Trophoblast cell (in vitro differentiated cells and primary cell): ENCODE data around the gene PTPN18.

ENCODE experiments used
- DNase-seq, 2 donors: peaks; one replicate each; pipeline ENCODE4 v3.0.0-alpha.2; 2016
- H2AFZ ChIP-seq: 2 replicates; pipeline ENCODE4 v1.6.1; 2013; ENCODE audit warnings: low read length, moderate library complexity, mild to moderate bottlenecking; ENCODE audit not compliant: insufficient read depth, poor library complexity
- H2AK5ac ChIP-seq: 2 replicates; pipeline ENCODE4 v1.6.1; 2013; ENCODE audit warnings: mild to moderate bottlenecking, low read length
- H2BK120ac ChIP-seq: 2 replicates; pipeline ENCODE4 v1.6.1; 2013; ENCODE audit warnings: low read length, mild to moderate bottlenecking, moderate library complexity; ENCODE audit not compliant: insufficient read depth, poor library complexity
- H2BK12ac ChIP-seq: 2 replicates; pipeline ENCODE4 v1.6.1; 2013; ENCODE audit warnings: mild to moderate bottlenecking, low read length, moderate library complexity
- H2BK5ac ChIP-seq: 2 replicates; pipeline ENCODE4 v1.6.1; 2013; ENCODE audit warnings: low read length, low read depth, moderate library complexity, mild to moderate bottlenecking; ENCODE audit not compliant: poor library complexity
- H3K14ac ChIP-seq: 2 replicates; pipeline ENCODE4 v1.6.1; 2013; ENCODE audit warnings: mild to moderate bottlenecking, low read length
- H3K18ac ChIP-seq: 2 replicates; pipeline ENCODE4 v1.6.1; 2013; ENCODE audit warnings: mild to moderate bottlenecking, low read length
- H3K23ac ChIP-seq: 2 replicates; pipeline ENCODE4 v1.6.1; 2013; ENCODE audit warnings: low read length
- H3K27ac ChIP-seq: 2 replicates; pipeline ENCODE4 v1.5.1; 2013; ENCODE audit warnings: low read depth, mild to moderate bottlenecking, inconsistent platforms, low read length, moderate library complexity
- H3K27me3 ChIP-seq: 2 replicates; pipeline ENCODE4 v1.6.1; 2013; ENCODE audit warnings: inconsistent platforms, mild to moderate bottlenecking, low read length, moderate library complexity; ENCODE audit not compliant: insufficient read depth
- H3K36me3 ChIP-seq, 2 experiments: 1 replicate in 1 of 2; 2 replicates in 1 of 2; pipeline ENCODE4 v1.6.1; 2013; ENCODE audit warnings: low read length in 2 of 2, mild to moderate bottlenecking in 2 of 2, moderate library complexity in 1 of 2; ENCODE audit not compliant: insufficient read depth in 2 of 2, control insufficient read depth in 1 of 2
- H3K4ac ChIP-seq: 2 replicates; pipeline ENCODE4 v1.6.1; 2013; ENCODE audit warnings: low read depth, mild to moderate bottlenecking, low read length, moderate library complexity
- H3K4me1 ChIP-seq, 2 experiments: 1 replicate in 1 of 2; 2 replicates in 1 of 2; pipeline ENCODE4 v1.6.1; 2013; ENCODE audit warnings: low read length in 2 of 2, mild to moderate bottlenecking in 2 of 2, moderate library complexity in 1 of 2; ENCODE audit not compliant: insufficient read depth in 2 of 2, control insufficient read depth in 1 of 2
- H3K4me2 ChIP-seq: 2 replicates; pipeline ENCODE4 v1.6.1; 2013; ENCODE audit warnings: inconsistent platforms, mild to moderate bottlenecking, low read length, moderate library complexity
- H3K4me3 ChIP-seq: 2 replicates; pipeline ENCODE4 v1.5.1; 2013; ENCODE audit warnings: mild to moderate bottlenecking, low read depth, low read length, inconsistent platforms
- H3K79me1 ChIP-seq: one replicate; pipeline ENCODE4 v1.6.1; 2013; ENCODE audit warnings: low read length
- H3K79me2 ChIP-seq: 2 replicates; pipeline ENCODE4 v1.6.1; 2013; ENCODE audit warnings: low read length, mild to moderate bottlenecking; ENCODE audit not compliant: control insufficient read depth, insufficient read depth, poor library complexity
- H3K9ac ChIP-seq: 2 replicates; pipeline ENCODE4 v1.6.1; 2013; ENCODE audit warnings: mild to moderate bottlenecking, low read length
- H3K9me3 ChIP-seq: 2 replicates; pipeline ENCODE4 v1.6.1; 2013; ENCODE audit warnings: low read depth, mild to moderate bottlenecking, control low read depth, inconsistent platforms, low read length; ENCODE audit not compliant: insufficient read depth
- H4K12ac ChIP-seq: 2 replicates; pipeline ENCODE4 v1.6.1; 2013; ENCODE audit warnings: low read depth, mild to moderate bottlenecking, low read length, moderate library complexity
- H4K8ac ChIP-seq: 2 replicates; pipeline ENCODE4 v1.6.1; 2013; ENCODE audit warnings: low read depth, mild to moderate bottlenecking, low read length, moderate library complexity
- H4K91ac ChIP-seq: one replicate; pipeline ENCODE4 v1.6.1; 2013; ENCODE audit warnings: low read depth, mild to moderate bottlenecking, low read length, moderate library complexity
- WGBS: extraction: QIAGEN DNeasy Blood & Tissue Kit; methylation state at CpG from one replicate; pipeline ENCODE4 v1.1.7; 2013; ENCODE audit warnings: missing lambda C conversion rate; ENCODE audit not compliant: insufficient read length, insufficient coverage; ENCODE audit errors: extremely low coverage; 5-methylcytosine and 5-hydroxymethylcytosine counted together

PTPN18 gene

GRCh38 chr2:130377491-130377890, 21.6 kb downstream of the PTPN18 start:
- no peak overlapping the region for H2BK5ac ChIP-seq
- H4K91ac ChIP-seq: no peak overlapping the region
- H4K12ac ChIP-seq: no peak overlapping the region
- H3K9ac ChIP-seq: no peak overlapping the region
- no peak overlapping the region for H4K8ac ChIP-seq
- peaks cover 3% of the 10 kb centered on the region for H3K9me3 ChIP-seq
- H3K18ac ChIP-seq: no peak overlapping the region
- no peak overlapping the region for H3K23ac ChIP-seq
- H3K14ac ChIP-seq: no peak overlapping the region
- no peak overlapping the region for H2BK12ac ChIP-seq
- DNase-seq: no peak
- H3K79me2 ChIP-seq: peaks cover 3% of the 10 kb centered on the region
- H3K79me1 ChIP-seq: peaks cover 6% of the 10 kb centered on the region
- H3K4me2 ChIP-seq: no peak overlapping the region
- no CpG with 5 or more reads among the region's 5 CpGs for whole genome bisulfite sequencing
- H2BK120ac ChIP-seq: no peak overlapping the region
- no peak overlapping the region for H2AK5ac ChIP-seq
- H3K36me3 ChIP-seq: peaks cover 0 to 2% of the 10 kb centered on the region in 2 experiments
- no peak overlapping the region for H3K4ac ChIP-seq
- no peak overlapping the region for H2AFZ ChIP-seq
- no peak overlapping the region for H3K27ac ChIP-seq
- no peaks in the 10 kb centered on the region for H3K27me3 ChIP-seq
- H3K4me3 ChIP-seq: no peak overlapping the region
- H3K4me1 ChIP-seq: peaks cover 18 to 23% of the 10 kb centered on the region in 2 experiments

DNA sequence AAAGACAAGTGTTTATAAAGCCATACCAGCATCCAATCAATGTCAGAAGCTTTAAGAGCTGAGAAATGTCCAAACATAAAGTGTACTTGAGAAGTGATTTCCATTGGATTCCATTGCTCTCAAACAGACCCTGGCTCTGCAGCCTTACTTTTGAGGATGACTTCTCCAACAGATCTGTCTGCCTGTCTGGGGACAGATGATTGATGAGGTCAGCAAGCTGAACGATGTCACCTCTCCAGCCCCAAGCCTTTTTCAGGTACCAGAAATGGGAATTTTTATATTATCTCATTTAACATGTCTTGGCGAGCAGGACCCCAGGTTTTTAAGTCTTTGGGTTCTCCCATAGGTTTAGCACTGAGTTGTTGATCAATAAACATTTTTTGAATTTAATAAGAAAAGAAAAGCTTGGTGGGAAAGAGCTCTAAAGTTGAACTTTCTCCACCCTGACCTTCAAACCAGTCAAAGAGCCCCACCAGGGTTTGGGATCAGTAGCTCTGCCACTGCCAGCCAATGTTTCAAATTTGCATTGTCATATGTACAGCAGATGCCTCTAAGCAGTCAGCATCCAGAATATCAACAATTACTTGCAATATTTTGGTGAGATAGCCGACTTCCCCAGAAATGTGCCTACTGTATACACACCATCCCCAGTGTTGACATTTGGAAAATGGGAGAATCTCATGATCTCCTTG, 22.5 kb downstream of the PTPN18 start:
- Histone ChIP-seq H3K4me1 (peaks cover 10 to 15% of the 10 kb centered on the region in 2 experiments), H3K79me2 (no peaks in the 10 kb centered on the region), H3K18ac (no peak overlapping the region), H4K91ac (no peak overlapping the region), H3K79me1 (no peaks in the 10 kb centered on the region), H3K27ac (no peak overlapping the region), H2AK5ac (no peak overlapping the region), H3K4me2 (no peak overlapping the region), H2AFZ (no peak overlapping the region), H3K9me3 (peaks cover 6% of the 10 kb centered on the region), H3K4me3 (no peak overlapping the region), H4K8ac (no peak overlapping the region), H2BK5ac (no peak overlapping the region), H3K23ac (no peak overlapping the region), H3K9ac (no peak overlapping the region), H3K14ac (no peak overlapping the region), H2BK12ac (no peak overlapping the region), H3K36me3 (peaks cover 0 to 2% of the 10 kb centered on the region in 2 experiments), H3K4ac (no peak overlapping the region), H4K12ac (no peak overlapping the region), H3K27me3 (no peaks in the 10 kb centered on the region), H2BK120ac (no peak overlapping the region)
- no peak for DNase-seq
- WGBS: no CpG with 5 or more reads among the region's 3 CpGs

DNA sequence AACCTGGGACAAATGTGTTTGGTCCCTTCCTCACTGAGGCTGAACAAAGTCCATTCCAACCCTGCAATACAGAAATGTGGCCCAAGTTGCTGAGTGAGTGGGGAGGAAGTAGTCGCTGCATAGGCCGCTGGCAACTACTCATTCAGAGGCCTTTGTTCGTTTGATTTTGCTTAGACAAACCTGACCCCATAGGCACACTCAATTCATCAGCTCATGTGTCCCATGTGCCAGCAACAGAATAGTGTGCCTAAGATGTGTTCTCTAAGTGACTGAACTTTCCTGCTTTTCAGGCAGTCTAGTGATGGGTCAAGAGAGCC, 23.0 kb downstream of the PTPN18 start:
- Histone ChIP-seq H3K79me1 (no peaks in the 10 kb centered on the region), H4K91ac (no peak overlapping the region), H2BK5ac (no peak overlapping the region), H3K14ac (no peak overlapping the region), H2BK120ac (no peak overlapping the region), H3K4me1 (peaks cover 5 to 10% of the 10 kb centered on the region in 2 experiments), H3K27ac (no peak overlapping the region), H3K79me2 (no peaks in the 10 kb centered on the region), H2AK5ac (no peak overlapping the region), H3K9me3 (peaks cover 6% of the 10 kb centered on the region), H3K4me3 (no peak overlapping the region), H2AFZ (no peak overlapping the region), H4K12ac (no peak overlapping the region), H3K4me2 (no peak overlapping the region), H3K27me3 (no peaks in the 10 kb centered on the region), H3K36me3 (peaks cover 0 to 2% of the 10 kb centered on the region in 2 experiments), H3K18ac (no peak overlapping the region), H4K8ac (no peak overlapping the region), H2BK12ac (no peak overlapping the region), H3K9ac (no peak overlapping the region), H3K23ac (no peak overlapping the region), H3K4ac (no peak overlapping the region)
- WGBS: no CpG with 5 or more reads among the region's 3 CpGs
- DNase-seq: no peak

- H3K23ac ChIP-seq: no peak overlapping the region
- peaks cover 6% of the 10 kb centered on the region for H3K9me3 ChIP-seq
- H2BK120ac ChIP-seq: no peak overlapping the region
- no peak overlapping the region for H3K18ac ChIP-seq
- no peak overlapping the region for H3K9ac ChIP-seq
- no peak overlapping the region for H3K4me3 ChIP-seq
- peaks cover 0 to 2% of the 10 kb centered on the region in 2 experiments for H3K4me1 ChIP-seq
- H2BK12ac ChIP-seq: no peak overlapping the region
- no peak overlapping the region for H2BK5ac ChIP-seq
- no peak overlapping the region for H4K12ac ChIP-seq
- peaks cover 0 to 2% of the 10 kb centered on the region in 2 experiments for H3K36me3 ChIP-seq
- H3K27ac ChIP-seq: no peak overlapping the region
- H3K4ac ChIP-seq: no peak overlapping the region
- H3K14ac ChIP-seq: no peak overlapping the region
- DNase-seq: no peak
- H4K91ac ChIP-seq: no peak overlapping the region
- no peaks in the 10 kb centered on the region for H3K79me1 ChIP-seq
- WGBS: no CpG with 5 or more reads among the region's 11 CpGs
- no peak overlapping the region for H3K4me2 ChIP-seq
- H3K79me2 ChIP-seq: no peaks in the 10 kb centered on the region
- H4K8ac ChIP-seq: no peak overlapping the region
- no peak overlapping the region for H2AFZ ChIP-seq
- no peak overlapping the region for H2AK5ac ChIP-seq
- H3K27me3 ChIP-seq: no peaks in the 10 kb centered on the region
Observed at GRCh38 chr2:130380096-130380934, 24.5 kb downstream of the PTPN18 start.
